DMS153 (cell line): ENCODE measurements around the gene FANK1.

ENCODE experiments used
- DNase-seq: peaks from one replicate; lab custom pipeline; 2025; lab: John Stamatoyannopoulos, UW

FANK1 gene

DNA sequence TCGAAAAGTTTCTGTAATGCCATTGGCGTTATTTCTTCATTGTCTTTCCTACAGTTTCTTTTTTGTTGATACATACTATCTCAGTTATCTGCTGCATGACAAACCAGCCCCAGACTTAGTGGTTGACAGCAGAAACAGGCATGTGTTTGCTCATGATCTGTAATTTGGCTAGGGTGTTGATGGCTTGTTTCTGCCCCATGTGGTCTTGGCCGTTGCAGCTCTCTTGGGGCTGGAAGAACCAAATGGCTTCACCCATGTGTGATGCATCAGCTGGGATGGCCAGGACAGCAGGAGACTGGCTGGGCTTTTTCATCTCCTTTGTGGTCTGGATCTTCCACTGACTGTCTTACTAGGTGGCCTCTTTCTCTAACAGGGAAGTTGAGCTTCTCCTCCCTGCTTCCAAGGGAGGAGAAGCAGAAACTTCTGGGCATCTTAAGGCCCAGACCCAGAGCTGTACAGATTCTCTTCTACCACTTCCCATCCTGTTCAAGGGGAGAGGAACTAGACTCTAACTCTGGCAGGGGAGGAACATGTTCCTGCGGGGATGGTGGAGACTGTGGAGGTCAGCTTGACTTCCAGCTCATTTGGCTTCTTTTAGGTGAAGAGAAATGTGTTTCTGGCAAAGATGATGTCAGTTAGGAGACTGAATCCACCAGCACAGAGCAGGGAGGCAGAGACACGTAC is 89.3 kb downstream of the FANK1 start:
- no peak for DNase-seq

DNA sequence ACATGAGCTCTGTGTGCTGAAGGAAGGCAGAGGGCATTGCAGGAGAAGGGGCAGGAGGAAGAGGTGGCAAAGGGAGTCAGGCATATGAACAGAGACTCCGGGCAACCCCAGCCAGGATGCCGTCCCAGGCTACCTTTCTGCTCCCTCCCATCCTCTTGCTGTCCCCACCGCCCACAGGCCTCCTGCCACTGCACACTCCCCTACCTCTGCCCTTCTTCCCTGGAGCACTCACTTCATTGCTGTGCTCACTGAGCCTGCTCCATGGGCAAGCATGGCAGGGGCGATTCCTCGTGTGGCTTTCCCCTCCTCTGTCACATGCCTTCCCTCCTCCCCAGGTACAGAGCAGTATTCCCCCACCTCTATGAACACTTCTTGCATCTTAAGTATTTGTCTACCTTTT is 93.4 kb downstream of the FANK1 start:
- DNase-seq: no peak

GRCh38 chr10:125990974-125991373 is 94.6 kb downstream of the FANK1 start:
- DNase-seq: no peak

- DNase-seq: no peak
These were observed 95.0 kb downstream of the FANK1 start for GRCh38 chr10:125991392-125991791.

DNA sequence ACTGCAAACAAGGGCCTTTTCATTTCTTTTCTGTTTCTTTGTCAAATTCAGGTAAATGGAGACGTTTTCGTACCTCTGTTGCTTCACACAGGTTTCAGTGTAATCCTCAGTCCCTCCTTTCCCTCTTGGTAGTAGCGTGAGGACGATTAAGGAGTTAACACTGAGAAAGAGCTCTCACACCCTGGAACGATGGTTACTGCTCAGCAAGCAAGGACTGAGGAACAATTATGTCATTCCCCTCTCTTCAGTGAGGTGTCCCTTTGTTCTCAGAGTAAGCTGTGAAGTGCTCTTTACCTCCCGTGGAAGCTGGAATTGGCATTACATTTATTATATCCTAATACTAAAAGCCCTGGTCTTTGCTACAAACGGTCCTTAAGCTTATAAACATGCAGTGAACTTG is 95.9 kb downstream of the FANK1 start:
- DNase-seq: no peak

DNA sequence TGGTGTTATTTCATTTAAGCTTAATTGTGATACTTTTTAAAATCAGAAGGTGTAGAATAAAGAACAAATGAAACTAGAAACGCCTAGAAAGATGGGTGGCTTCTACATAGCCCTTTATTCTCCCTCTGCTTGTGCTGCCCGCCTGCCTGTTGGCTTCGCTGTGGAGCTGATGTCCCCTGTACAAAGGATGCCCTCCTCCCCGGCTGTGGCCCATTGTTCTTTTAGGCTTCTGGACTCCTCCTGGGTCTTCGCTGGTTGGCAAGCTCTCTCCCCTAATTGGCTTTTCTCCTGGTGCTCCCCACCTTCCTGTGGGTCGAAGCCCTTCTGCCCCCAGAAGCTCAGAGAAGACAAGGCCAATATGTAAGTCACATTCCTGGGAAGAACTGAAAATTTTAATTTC is 98.2 kb downstream of the FANK1 start:
- no peak for DNase-seq

- DNase-seq: no peak
These were observed 99.5 kb downstream of the FANK1 start for GRCh38 chr10:125995726-125996304.

DNA sequence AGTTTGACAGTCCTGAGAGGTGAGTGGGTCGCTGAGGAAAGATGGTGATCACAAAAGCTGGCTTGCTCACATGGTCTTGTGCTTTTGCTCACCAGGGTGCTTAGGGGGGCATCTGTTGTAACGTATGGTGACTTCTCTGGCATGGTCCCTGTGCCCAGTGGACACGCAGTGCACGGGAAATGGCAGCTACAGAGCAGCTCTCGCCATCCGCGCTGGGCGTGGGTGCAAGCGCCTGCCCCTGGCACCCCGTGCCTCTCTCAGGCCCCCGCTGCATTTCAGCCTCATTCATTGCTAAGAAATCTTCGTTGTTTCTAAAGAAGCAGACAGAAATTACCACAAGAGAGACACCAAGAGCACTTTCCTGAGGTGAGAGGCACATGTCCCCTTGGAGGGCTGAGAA is 101.2 kb downstream of the FANK1 start:
- DNase-seq: no peak

- no peak for DNase-seq
These were observed 103.3 kb downstream of the FANK1 start for GRCh38 chr10:125999694-126000093.

- no peak for DNase-seq
These were observed 105.2 kb downstream of the FANK1 start for GRCh38 chr10:126001576-126001975.

DNA sequence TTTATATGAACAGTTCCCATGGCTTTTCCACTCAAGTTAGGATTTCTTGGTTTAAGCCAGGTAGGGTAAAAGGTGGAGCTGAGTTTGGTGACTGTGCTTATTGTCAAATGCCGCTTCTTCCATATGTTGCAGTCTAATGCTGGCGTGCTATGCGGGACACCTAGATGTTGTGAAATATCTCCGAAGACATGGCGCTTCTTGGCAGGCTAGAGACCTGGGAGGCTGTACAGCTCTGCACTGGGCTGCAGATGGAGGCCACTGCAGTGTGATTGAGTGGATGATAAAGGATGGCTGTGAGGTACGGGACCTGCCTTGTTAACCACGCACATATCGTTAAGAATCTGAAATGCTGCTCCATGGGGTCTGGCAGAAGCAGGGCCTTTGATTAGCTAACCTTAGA is 108.4 kb downstream of the FANK1 start:
- no peak for DNase-seq

GRCh38 chr10:126006264-126006663 is 109.9 kb downstream of the FANK1 start:
- no peak for DNase-seq

DNA sequence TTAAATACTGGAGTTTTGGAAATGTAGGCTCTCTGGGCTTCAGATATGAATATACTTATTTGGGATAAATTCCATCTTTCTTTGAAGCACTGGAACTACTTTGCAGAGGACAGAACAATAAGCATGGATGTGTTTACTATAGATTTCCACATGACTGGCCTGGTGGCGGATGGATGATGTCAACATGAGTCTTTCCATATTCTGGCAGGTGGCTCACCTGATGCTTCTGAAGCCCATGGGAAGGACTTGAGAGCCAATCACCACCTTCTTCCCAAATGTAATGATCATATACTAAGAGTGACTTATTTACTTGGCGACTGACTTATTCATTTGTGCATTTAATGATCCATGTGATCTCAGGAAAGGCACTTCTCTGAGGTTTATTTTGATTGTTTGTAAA is 110.5 kb downstream of the FANK1 start:
- DNase-seq: peak; percentile 5

GRCh38 chr10:126009650-126010049 is 113.3 kb downstream of the FANK1 start:
- no peak for DNase-seq

GRCh38 chr10:126011995-126012394 is 115.6 kb downstream of the FANK1 start:
- no peak for DNase-seq

GRCh38 chr10:126012485-126012884 is 116.1 kb downstream of the FANK1 start:
- no peak for DNase-seq

GRCh38 chr10:126013489-126014281 is 117.3 kb downstream of the FANK1 start:
- DNase-seq: peak; percentile 45

- DNase-seq: peak; percentile 42
These were observed 117.9 kb downstream of the FANK1 start for GRCh38 chr10:126014309-126014708.

GRCh38 chr10:126015413-126015812 is 119.0 kb downstream of the FANK1 start:
- DNase-seq: no peak

- DNase-seq: no peak
These were observed 119.9 kb downstream of the FANK1 start for GRCh38 chr10:126016156-126016805.

DNA sequence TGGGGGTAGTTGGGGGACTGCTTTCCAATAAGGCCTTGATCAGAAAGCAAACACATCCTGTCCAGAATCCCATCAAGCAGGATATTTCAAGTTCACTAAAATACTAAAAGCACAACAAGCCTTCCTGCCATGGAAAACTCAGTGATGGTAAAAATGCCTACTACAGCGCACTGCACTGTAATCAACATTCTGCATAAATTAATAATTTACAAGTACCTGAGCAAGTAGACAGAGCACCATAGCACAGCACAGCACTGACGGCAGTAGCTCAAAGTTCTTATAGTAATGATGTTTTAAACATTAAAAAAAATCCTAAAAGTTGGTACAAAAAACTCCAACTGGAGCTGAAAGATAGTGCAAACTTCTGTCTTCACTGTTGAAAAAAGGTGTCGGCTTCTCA is 120.5 kb downstream of the FANK1 start:
- DNase-seq: no peak

DNA sequence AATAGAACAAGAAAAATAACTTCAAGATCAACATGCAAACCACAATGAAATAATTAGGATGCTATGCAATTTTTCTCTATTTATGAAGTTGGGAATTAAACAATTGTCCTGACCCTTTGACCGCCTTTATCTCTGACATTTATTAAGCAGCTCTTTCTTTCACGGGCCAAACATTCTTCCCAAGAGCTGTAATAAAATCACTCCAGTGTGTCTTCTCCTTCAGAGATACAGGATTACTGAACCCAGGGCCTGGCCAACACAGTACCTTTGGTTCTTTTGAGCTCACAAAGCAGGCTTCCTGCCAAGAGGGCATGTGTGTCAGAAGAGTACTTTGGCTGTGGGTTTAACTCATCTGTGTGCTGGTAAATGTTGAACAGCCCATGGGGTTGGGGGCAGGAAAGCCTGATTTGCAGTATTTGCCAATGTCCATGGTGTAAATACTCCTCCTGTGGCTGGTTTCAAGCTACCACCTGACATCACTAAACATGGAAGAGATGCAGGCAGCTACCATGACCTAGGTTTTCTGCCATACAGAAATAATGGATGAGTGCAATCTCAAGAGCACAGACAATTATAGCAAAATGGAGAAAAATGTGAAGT is 121.7 kb downstream of the FANK1 start:
- DNase-seq: no peak
